Mesothelial cell of epicardium (in vitro differentiated cells): ENCODE results near the gene AFAP1L2. TPM values are rescaled to one million over a fixed set of nuclear protein-coding genes. Genes with fewer than 3 reads are reported as not detected.

ENCODE experiments used
- DNase-seq, 2 experiments: peaks; one replicate each; pipeline ENCODE4 v3.0.0; 2021; ENCODE audit warnings: low spot score in 2 of 2; ENCODE audit not compliant: unreplicated experiment in 2 of 2
- H3K27ac Mint-ChIP-seq: 2 replicates; pipeline ENCODE4 v1.8.0; 2021; ENCODE audit warnings: mixed read lengths
- H3K27me3 Mint-ChIP-seq: 2 replicates; pipeline ENCODE4 v1.8.0; 2021; ENCODE audit warnings: low read depth, mixed read lengths
- H3K36me3 Mint-ChIP-seq: 2 replicates; pipeline ENCODE4 v1.8.0; 2021; ENCODE audit warnings: mixed read lengths
- H3K4me1 Mint-ChIP-seq: 2 replicates; pipeline ENCODE4 v1.8.0; 2021; ENCODE audit warnings: mixed read lengths
- H3K4me3 Mint-ChIP-seq: 2 replicates; pipeline ENCODE4 v1.8.0; 2021; ENCODE audit warnings: mild to moderate bottlenecking, moderate library complexity, mixed read lengths
- H3K9me3 Mint-ChIP-seq: 2 replicates; pipeline ENCODE4 v1.8.0; 2021; ENCODE audit warnings: mixed read lengths
- CTCF ChIP-seq: fragments of 200-600 bp; sonication (generic); IDR thresholded peaks from one replicate; pipeline ENCODE4 v1.5.0; 2021; ENCODE audit warnings: antibody characterized with exemption; ENCODE audit not compliant: unreplicated experiment
- total RNA-seq: library from RNA; stranded (reverse); gene quantifications from 3 replicates; pipeline ENCODE4 v1.2.1, GENCODE V29; 2021

AFAP1L2 gene
- total RNA-seq, 1 donor from 2014 or later, result 5.7 TPM

GRCh38 chr10:114408112-114408967 lies 4.0 kb upstream of the AFAP1L2 start:
- DNase-seq, result no peak
- no peak overlapping the region for H3K4me3 Mint-ChIP-seq
- H3K4me1 Mint-ChIP-seq, result peaks cover 14% of the 10 kb centered on the region
- H3K27me3 Mint-ChIP-seq, result peaks cover 37% of the 10 kb centered on the region
- H3K9me3 Mint-ChIP-seq, result peaks cover 5% of the 10 kb centered on the region
- no peak for TF ChIP-seq CTCF
- H3K36me3 Mint-ChIP-seq, result no peaks in the 10 kb centered on the region
- no peak overlapping the region for H3K27ac Mint-ChIP-seq

GRCh38 chr10:114406455-114406854 lies 2.2 kb upstream of the AFAP1L2 start:
- Mint-ChIP-seq H3K36me3 (no peaks in the 10 kb centered on the region), H3K27me3 (peaks cover 55% of the 10 kb centered on the region), H3K27ac (no peak overlapping the region), H3K4me1 (peaks cover 18% of the 10 kb centered on the region), H3K4me3 (no peak overlapping the region), H3K9me3 (peaks cover 5% of the 10 kb centered on the region)
- TF ChIP-seq CTCF, result no peak
- no peak for DNase-seq

- Mint-ChIP-seq H3K27ac (no peak overlapping the region), H3K9me3 (peaks cover 5% of the 10 kb centered on the region), H3K36me3 (no peaks in the 10 kb centered on the region), H3K27me3 (peaks cover 67% of the 10 kb centered on the region), H3K4me1 (peaks cover 18% of the 10 kb centered on the region), H3K4me3 (peak overlapping the region; percentile 75)
- no peak for DNase-seq
- TF ChIP-seq CTCF, result no peak
Observed at GRCh38 chr10:114405011-114405350, 679 bp upstream of the AFAP1L2 start.

- H3K27me3 Mint-ChIP-seq, result peaks cover 65% of the 10 kb centered on the region
- no peak for DNase-seq
- peaks cover 5% of the 10 kb centered on the region for H3K9me3 Mint-ChIP-seq
- no peak for TF ChIP-seq CTCF
- peak overlapping the region; percentile 80 for H3K4me3 Mint-ChIP-seq
- H3K36me3 Mint-ChIP-seq, result no peaks in the 10 kb centered on the region
- no peak overlapping the region for H3K27ac Mint-ChIP-seq
- peaks cover 21% of the 10 kb centered on the region for H3K4me1 Mint-ChIP-seq
Observed at GRCh38 chr10:114403541-114404161, 651 bp downstream of the AFAP1L2 start.

GRCh38 chr10:114402871-114403540 lies 1.3 kb downstream of the AFAP1L2 start:
- H3K4me1 Mint-ChIP-seq, result peaks cover 27% of the 10 kb centered on the region
- H3K9me3 Mint-ChIP-seq, result peaks cover 5% of the 10 kb centered on the region
- H3K27me3 Mint-ChIP-seq, result peaks cover 61% of the 10 kb centered on the region
- DNase-seq, result no peak
- peak overlapping the region; percentile 34 for H3K27ac Mint-ChIP-seq
- peak overlapping the region; percentile 80 for H3K4me3 Mint-ChIP-seq
- H3K36me3 Mint-ChIP-seq, result no peaks in the 10 kb centered on the region
- no peak for TF ChIP-seq CTCF
